ENCODE data around the gene DLGAP1.

Gene DLGAP1

DNA sequence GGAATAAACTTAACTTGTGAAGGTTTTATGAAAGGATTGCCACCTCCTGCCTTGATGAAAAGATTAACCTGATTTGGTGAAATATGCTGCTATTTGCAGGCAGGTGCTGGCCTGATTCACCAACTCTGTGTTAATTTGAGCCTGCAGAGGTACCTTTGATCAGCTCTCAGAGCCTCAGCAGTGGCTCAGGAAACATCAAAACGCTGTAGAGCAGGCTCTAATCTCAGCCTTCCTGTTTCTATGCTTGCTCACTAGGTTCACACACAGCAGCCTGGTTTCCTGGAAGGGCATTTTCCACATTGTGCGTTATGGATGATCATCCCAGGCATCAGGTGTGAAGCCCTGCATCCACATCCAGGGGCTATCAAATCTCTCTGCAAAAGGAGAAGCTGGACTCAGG lies 988.2 kb downstream of the DLGAP1 start:
- DNase-seq (ENCODE audit: low spot score), result peak; percentile 72

DNA sequence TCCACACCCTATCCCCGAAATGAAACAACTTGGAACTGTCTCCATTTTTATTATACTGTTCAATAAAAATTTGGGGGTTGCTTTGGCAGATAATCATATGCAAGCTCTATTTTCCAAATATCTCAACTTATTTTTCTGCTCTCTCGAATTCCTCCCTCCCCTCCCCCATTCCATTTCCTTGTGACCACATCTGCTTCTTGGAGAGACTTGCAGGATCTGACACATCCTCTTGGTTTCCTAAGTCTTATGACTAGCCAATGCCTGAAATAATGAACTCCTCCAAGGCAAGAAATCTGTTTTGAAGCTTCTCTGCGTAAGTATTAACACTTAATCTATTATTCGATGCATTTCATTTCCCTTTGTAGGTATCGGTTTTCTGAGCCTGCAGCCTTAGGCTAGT lies 989.1 kb downstream of the DLGAP1 start:
- peak; percentile 96 for DNase-seq (ENCODE audit: low spot score)

DNA sequence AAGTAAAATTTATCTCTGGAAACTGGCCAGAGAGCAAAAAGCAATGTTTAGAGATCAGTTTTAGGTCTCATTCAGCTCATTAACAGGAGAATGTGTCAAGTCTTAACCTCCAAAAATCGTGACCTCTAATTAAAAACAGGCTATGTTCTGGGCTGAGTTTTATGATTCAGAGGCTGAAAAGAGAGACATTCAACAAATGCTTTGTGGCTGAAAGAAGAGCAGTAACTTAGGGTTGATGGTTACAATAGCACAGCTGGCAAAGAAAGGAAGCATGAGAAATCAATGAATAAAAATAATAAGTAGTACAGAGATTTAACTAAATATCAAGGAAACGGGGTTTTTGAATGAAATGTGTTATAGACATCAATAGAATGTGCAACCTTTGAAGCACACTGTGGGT lies 992.1 kb downstream of the DLGAP1 start:
- no peak for DNase-seq (ENCODE audit: low spot score)

DNA sequence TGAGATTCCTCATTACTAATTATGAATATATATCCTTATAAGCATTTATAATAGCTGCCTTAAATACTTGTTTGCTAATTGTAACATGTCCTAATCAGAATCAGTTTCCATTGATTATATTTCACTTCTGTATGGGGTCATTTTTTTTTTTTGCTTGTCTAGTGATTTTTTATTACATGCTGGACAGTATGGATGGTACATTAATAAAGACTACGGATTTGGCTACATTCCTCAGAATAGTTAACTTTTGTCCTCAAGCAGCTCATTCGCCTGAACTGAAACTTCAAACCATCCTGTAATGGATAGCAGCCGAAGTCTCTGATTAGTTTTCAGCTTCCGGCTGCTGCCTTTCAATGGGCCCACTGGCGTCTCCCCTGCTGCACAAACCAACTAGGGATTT lies 993.4 kb downstream of the DLGAP1 start:
- DNase-seq (ENCODE audit: low spot score), result no peak

DNA sequence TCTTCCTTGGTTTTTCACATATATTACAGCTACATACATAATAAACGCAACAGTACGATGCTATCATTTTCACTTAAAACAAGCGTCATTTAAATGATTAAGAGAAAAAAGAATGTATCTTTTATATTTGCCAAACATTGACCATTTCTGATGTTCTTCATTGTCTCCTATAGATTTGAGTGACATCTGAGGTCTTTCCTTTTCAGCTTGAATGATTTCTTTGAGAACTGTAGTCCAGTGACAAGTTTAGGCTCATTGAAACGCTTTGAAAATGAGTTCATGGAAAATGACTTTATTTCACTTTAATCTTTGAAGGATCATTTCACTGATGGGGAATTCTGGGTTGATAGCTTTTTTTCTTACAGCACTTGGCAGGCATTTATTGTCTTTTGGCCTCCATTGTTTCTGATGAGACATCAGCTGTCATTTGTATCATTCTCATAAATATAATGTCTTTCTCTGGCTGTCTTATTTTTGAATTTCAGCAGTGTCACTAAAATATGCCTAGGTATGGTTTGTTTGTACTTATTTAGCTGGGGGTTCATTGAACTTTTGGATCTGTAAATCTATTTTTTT lies 994.2 kb downstream of the DLGAP1 start:
- no peak for DNase-seq (ENCODE audit: low spot score)

DNA sequence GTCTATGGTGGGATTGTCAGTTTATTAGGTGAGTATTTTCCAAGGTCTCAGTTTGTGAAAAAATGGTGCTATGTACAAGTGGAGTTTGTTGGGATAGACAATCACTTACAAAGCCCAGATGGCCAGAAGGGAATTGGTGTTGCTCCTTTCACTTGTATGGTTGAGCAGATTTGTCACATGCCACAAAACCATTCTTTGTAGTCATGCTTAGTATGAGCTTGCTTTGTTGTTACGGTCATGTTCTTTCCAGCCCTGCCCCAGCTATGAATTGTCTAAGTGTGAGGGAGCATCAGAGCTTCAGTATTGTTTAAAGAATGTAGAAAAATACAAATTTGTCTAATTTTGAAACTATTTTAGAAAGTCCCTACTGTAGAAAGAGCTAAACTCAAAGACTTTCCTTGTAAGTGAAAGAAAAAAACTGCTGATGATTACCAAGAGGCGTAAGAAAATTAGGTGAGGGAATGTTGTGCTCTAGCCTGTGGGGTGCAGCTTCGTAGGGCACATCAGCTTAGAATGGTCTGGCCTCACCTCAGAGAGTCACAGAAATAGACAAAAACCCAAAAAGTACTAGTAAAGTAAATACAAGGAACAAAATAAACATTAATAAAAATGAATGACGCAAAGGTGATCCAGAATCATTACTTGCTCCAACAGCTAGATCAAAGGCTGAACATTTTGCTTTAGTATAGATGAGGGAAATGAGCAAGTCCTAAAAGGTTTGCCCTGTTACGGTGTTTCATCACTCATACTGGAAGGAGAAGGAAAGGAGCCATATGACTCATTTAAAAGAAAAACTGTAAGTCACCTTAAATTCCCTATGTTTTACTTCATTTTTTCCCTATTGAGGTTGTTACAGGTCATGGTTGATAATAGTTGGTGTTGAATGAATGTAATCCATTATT lies 995.9 kb downstream of the DLGAP1 start:
- peak; percentile 63 for DNase-seq (ENCODE audit: low spot score)

DNA sequence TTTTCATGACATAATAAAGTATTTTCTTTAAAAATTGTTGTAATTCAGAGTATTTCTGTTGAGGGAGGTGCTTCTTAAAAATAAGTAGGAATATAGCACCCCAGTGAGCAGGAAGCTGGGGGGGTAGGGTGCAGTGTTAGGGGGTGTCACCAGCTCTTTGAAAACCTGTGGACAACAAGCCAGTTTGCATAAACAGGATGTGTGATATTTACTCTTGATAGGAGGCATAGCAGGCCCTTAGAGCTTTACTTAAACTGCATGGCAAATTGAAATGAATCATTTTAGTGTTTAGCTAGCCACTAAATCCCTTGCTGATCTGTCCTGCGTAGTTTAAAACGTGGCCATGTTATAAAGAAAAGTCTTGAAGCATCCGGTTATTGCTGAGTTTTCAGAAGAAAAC lies 996.7 kb downstream of the DLGAP1 start:
- no peak for DNase-seq (ENCODE audit: low spot score)

DNA sequence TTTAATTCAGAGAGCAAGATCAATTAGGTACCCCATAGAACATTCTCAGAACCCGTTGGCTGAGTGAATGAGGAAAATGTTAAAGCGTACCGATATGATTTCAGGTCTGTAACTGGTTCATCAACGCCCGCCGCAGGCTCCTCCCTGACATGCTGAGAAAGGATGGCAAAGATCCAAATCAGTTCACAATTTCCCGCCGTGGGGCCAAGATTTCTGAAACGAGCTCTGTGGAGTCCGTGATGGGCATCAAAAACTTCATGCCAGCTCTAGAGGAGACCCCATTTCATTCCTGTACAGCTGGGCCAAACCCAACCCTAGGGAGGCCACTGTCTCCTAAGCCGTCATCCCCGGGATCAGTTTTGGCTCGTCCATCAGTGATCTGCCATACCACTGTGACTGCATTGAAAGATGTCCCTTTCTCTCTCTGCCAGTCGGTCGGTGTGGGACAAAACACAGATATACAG lies 997.8 kb downstream of the DLGAP1 start:
- no peak for DNase-seq (ENCODE audit: low spot score)

DNA sequence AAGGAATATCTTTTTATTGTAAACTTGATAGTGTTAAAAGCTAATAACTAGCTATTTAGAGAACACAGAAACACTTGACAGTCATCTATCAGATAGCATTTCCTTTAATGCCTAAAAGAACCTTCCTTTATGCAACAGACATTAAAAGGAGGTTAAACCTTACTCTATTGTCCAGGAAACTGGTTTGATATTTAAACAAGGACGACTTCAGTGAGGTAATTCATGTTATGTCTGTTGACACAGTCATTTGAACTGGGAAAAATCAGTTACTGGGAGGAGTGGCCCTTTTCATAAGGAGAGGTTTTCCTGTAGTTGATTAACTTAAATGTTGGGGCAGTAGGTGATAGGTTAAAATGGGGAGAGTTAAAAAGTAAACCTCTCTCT lies 998.4 kb downstream of the DLGAP1 start:
- no peak for DNase-seq (ENCODE audit: low spot score)

DNA sequence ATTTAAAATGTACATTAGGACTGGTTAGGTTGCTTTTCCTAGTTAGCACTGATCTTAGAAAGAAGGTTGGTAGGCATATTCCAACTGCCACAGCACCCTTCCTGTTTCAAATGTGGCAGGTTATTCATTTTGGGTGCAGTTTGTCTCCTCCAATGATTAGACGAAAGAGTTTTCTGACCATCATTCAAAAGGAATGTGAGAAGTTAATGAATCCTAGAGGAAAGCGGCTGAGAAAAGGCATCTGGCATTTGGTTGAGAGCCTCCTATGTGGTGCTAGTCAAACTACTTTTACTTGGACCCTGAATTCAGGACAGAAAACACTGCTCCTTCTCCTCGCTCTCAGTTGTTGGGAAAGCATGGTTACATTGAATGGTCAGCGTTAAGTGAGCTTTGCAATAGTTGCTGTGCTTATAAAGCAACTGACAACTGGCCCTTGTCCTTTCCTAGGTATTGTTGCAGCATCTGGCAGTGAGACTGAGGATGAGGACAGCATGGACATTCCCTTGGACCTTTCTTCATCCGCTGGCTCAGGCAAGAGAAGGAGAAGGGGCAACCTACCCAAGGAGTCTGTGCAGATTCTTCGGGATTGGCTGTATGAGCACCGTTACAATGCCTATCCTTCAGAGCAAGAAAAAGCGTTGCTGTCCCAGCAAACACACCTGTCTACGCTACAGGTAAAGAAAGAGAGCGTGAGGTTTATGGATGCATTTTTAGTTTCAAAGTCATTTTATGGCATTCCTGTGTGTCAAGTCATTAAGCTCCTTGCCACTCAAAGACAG lies 999.0 kb downstream of the DLGAP1 start:
- no peak for DNase-seq (ENCODE audit: low spot score)

DNA sequence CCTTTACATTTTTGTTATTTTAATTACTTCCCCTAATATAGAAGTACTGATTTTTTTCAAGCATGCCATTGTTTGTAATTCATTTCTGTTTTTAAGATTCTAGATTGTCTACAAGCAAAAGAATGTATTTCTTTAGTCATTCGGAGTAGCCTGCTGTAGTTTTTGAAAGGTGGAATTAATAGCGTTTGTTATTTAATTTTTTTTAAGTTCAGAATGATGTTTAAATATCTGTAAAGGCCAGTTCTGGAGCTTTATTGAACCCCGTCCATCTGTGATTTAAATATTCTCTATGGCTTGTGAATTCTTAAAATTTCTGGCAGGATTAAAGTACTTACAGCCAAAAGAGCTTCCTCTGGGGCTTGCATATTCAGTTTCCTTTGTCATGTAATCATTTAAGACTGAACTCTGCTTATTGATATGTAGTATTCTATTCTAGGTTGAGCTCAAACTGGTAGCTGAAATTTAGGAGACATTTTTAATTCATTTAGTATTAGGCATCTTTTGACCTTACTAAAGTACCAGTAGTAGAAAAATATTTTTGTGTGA lies 999.9 kb downstream of the DLGAP1 start:
- DNase-seq (ENCODE audit: low spot score), result no peak

DNA sequence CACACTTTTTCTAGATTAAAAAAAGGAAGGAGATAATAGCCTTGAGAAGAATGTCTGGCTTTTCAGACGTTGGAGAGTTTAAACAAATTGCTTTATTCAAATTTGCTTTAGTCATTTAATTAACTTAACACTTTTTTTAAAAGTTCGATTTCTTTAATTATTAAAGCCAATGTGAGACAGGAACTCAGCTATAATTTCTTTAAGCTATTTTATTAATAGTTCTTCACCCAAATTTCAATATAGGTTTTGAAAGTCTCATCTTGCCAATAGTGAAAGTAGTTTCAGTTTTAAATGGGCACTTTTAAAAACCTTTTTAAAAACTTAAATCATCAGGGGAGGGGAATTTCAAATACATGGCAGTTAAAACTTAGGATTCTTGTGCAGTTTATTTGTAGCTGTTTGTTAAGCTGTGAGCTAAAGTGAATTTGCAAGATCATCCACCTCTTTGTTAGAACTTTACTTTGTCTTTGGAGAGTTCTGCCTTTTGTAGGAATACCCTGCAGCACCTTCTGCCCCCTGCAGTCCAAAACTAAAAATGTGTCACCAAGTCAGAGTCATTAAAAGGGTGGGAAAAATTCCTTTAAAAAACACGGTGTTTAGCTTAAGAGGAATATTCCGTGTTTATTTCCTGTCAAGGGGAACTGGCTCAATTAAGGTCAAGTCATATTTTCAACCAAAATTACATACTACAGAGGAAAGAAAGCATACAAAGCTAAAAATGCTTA lies 1000.6 kb downstream of the DLGAP1 start:
- DNase-seq (ENCODE audit: low spot score), result peak; percentile 68

DNA sequence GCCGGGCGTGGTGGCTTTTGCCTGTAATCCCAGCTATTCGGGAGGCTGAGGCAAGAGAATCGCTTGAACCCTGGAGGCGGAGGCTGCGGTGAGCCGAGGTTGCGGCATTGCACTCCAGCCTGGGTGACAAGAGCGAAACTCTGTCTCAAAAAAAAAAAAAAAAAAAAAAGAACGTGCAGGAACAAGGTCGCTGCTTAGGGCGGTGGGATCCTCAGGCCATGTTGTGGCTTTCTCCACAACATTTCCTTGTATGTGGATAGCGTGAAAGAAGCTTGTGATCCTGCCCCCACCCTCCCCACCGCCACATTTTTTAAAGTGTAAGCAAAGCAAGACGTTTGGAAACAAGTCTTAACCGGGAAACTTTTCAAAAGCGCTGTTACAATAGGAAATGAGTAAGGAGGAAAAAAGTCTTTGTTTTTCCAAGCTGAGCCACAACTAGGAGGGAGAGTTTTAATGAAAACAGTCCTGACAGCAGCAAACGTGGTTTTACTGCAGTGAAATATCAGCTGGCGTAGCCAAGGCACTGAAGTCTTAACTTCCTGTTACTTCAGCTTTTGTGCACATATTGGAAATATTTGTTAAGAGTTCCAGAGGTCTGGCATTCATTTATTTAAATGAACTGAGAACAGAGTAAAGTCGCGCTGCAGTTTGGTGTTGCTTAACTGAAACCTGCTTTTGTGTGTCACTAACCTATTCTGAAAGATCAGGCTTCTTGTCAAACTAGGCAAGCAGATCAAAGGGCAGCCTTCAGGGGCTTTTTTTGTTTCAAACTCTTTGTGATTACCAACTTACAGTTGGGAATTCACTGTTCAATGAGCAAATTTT lies 1001.4 kb downstream of the DLGAP1 start:
- DNase-seq (ENCODE audit: low spot score), result peak; percentile 90

DNA sequence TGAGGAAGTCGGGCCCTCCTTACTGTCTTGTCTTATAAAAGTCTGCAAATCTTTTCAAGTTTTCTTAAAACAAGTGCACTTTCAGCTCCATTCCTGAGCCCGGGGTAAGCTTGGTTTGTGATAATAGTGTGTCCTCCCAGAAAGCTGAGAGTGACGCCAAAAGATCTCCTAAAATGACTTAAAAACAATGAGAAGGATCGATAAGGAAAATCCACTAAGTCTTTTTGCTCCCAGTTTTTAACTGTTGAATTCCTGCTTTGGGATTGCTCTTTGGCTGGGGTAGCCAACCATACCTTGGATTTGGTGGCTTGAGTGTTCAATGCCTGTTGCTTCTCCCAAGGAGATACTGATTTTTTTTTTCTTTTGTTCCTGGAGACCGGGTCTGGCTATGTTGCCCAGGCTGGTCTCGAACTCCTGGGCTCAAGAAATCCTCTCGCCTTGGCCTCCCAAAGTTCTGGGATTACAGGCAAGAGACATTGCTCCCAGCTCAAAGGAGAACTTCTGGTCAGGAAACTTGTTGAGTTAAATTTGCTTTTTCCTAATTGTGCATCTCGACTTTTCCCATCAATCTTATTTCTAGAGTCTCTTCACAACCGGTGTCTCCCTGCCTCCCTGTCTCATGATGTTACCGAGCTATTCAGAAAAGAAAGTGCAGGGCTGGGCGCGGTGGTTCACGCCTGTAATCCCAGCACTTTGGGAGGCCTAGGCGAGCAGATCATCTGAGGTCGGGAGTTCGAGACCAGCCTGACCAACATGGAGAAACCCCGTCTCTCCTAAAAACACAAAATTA lies 1002.2 kb downstream of the DLGAP1 start:
- peak; percentile 45 for DNase-seq (ENCODE audit: low spot score)

DNA sequence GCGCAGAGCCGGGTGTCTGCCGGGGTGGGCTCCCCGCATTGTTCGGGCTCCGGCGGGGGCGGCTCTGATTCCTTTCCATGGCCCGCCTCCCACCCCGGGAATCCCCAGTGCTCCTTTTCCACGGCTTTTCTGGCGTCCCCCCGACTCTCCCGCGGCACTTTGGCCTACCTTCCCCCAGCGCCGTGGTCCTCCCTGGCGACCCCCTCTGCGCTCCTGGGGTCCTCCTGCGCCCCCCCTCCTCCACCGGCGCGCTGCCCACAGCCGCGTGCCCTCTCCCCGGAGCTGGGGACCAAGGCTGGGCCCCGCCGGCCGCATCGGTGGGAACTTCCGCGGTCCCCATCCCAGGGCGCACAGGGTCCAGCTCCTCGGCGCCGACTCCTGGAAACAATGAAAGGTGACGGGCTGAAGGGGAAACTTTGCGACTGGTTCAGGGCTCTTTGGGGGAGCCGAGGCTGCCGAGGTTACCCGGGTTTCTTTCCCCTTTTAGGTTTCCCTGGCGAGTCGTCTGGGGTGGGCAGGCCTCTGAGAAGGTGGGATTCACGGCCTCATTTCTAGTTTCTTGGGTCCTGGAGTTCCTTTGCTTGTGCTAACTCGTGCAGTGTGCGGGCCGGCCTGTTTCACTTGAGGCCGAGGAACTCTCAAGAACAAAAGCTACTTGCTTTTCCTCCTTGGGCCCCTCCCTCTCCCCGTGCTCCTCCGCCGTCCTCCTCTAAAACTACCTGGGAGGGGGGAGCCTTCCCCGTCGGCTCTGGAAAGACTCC lies 1002.9 kb downstream of the DLGAP1 start:
- no peak for DNase-seq (ENCODE audit: low spot score)

DNA sequence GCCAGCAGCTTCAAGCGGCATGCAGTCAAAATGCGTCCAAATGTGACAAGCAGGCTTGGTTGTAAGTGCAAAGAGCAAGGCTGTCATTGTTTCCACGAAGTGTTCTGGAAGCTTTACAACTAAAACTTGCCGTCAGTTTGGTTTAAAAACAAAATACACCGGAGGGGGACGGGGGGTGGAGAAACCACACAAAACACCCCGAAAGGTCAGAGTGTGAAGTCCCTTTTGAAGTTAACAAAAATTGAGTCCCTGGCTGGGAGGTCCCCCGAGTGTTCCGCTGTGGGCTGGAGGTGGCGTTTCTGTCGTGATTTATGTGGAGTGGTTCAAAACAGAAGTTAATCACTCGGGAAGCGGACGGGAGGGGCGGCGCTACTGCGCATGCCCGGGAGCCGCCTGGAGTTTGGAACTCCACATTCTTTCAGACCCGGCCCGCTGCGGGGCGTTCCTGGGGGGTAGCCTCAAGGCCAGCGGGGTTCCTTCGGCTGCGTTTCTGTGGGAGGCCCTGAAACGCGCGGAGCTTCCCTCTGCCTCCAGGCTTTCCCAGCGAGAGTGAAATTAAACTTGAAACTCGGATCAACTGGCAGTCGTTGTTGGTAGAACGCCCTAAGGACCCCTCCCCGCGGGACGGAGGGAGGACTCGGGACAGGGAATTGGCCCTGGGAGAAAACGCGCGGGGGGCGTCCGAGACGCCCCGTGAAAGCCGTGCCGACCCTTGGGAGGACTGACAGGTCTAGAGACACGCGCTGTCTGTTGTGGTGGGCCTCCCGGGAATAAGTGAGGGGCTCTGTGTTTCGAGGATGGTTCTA lies 1003.7 kb downstream of the DLGAP1 start:
- DNase-seq (ENCODE audit: low spot score), result peak; percentile 85

DNA sequence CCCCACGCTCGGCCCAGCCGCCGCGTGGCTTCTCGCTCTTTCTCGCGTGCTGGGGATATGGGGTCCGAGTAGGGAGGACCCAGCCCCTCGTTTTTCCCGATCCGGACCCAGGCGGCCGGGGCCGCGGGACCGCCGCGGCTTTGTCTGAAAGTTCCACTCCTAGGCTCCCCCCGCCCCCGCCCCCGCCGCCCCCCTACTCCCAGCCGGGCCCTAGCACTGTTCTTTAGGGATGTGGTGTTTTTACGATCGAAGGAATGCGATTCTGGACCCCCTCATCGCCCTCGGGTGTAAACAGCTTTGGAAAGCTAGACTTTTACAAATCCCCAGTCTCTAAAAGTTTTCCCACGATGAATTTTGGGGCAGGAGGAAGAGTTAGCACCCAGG lies 1004.3 kb downstream of the DLGAP1 start:
- DNase-seq (ENCODE audit: low spot score), result no peak

DNA sequence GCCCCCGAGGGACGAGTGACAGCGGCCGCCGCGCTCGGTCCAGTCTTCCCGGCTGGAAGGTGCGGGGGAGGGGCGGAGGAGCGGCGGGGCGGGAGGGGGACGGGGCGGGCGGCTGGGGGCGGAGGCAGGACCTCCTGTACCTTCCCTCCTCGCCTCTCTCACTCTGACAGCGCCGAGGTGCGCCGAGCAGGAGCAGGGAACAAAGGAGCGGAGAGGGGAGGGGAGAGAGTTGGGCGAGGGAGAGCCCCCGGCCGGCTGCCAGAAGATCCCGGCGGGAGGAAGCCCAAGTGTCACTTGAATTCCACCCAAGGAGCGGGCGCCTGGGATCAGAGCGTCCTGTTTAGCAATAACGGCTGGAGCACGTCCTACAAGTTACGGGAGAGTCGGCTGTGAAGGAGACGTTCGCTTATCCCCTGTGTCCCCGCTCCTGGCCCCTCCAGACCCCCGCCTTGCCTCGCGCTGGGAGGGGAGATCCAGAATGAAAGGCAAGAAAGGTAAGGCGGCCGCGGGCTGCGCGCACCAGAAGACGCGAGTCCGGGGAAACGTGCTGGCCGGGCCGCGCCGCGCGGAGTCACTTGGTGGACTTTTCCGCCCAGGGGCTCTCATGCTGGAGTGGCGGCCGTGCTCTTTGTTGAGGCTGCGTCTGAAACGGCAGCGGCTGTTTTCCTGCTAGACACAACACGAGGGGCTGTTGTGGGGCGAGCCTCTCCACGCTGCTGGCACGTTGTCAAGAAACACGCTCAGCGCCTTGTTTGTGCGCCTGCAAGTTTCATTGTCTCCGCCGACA lies 1004.9 kb downstream of the DLGAP1 start, which contains the start of gene TGIF1:
Gene TGIF1 (plus strand): TSS at position 161 of the 787 bp plus-strand sequence. CDS start 318 bp downstream, at position 479.
- peak; percentile 58 for DNase-seq (ENCODE audit: low spot score)

All from kidney capillary endothelial cell (primary cell).